Measurements from ENCODE around the gene GTF2IRD1. TPM values are rescaled to one million over a fixed set of nuclear protein-coding genes. Genes with fewer than 3 reads are reported as not detected.

Gene GTF2IRD1
- total RNA-seq, 1 donor from 2014 or later = 16.3 TPM

DNA sequence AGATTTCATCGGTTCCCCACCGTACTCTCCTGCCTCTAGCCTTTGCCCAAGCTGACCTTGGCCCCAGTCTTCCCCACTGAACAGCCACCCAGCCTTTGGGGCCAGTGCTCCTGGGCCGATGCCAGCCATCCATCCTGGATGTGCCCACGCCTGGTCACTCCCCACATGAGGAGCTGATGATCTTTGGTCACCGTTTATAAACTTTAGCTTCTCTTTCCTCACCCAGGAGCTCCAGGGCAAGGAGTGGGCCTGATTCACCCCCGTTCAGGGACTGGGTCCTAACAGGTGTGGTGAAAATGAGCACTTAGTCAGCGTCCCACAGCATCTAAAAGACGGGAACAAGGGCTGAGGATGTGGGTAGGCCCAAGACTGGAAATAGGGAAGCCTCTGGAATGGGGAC lies 22.9 kb downstream of the GTF2IRD1 start:
- TF ChIP-seq, protein P1, sequence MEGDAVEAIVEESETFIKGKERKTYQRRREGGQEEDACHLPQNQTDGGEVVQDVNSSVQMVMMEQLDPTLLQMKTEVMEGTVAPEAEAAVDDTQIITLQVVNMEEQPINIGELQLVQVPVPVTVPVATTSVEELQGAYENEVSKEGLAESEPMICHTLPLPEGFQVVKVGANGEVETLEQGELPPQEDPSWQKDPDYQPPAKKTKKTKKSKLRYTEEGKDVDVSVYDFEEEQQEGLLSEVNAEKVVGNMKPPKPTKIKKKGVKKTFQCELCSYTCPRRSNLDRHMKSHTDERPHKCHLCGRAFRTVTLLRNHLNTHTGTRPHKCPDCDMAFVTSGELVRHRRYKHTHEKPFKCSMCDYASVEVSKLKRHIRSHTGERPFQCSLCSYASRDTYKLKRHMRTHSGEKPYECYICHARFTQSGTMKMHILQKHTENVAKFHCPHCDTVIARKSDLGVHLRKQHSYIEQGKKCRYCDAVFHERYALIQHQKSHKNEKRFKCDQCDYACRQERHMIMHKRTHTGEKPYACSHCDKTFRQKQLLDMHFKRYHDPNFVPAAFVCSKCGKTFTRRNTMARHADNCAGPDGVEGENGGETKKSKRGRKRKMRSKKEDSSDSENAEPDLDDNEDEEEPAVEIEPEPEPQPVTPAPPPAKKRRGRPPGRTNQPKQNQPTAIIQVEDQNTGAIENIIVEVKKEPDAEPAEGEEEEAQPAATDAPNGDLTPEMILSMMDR (IDR thresholded peaks at IDR 0.05) = no peak
- peak overlapping the region; percentile 97 for H3K27ac ChIP-seq
- intact Hi-C loops (cut with DNase I) = no loop called here
- H3K9me3 ChIP-seq = no peaks in the 10 kb centered on the region
- no peak for ATAC-seq
- no peaks in the 10 kb centered on the region for H3K27me3 ChIP-seq (ENCODE audit: low read depth)
- DNase-seq = no peak
- H3K4me1 ChIP-seq = peaks cover 54% of the 10 kb centered on the region
- no peaks in the 10 kb centered on the region for H3K36me3 ChIP-seq
- no peak overlapping the region for H3K4me3 ChIP-seq

DNA sequence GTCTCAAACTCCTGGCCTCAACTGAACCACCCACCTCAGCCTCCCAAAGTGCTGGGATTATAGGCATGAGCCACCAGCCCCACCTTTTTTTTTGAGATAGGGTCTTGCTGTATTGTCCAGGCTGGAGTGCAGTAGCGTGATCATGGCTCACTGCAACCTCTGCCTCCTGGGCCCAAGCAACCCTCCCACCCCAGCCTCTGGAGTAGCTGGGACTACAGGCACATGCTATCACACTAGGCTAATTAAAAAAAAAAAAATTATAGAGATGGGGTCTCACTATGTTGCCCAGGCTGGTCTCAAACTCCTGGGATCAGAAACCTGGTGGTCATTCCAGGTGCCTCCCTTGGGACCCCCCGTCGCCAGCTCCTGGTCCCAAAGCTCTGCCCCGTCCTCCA lies 25.0 kb downstream of the GTF2IRD1 start:
- H3K27ac ChIP-seq = peak overlapping the region; percentile 97
- H3K27me3 ChIP-seq (ENCODE audit: low read depth) = no peaks in the 10 kb centered on the region
- H3K4me3 ChIP-seq = no peak overlapping the region
- no peaks in the 10 kb centered on the region for H3K36me3 ChIP-seq
- TF ChIP-seq, protein P1 (IDR thresholded peaks at IDR 0.05) = no peak
- ATAC-seq (no peak), DNase-seq (no peak)
- intact Hi-C loops (cut with DNase I) = no loop called here
- peaks cover 72% of the 10 kb centered on the region for H3K4me1 ChIP-seq
- H3K9me3 ChIP-seq = no peaks in the 10 kb centered on the region

DNA sequence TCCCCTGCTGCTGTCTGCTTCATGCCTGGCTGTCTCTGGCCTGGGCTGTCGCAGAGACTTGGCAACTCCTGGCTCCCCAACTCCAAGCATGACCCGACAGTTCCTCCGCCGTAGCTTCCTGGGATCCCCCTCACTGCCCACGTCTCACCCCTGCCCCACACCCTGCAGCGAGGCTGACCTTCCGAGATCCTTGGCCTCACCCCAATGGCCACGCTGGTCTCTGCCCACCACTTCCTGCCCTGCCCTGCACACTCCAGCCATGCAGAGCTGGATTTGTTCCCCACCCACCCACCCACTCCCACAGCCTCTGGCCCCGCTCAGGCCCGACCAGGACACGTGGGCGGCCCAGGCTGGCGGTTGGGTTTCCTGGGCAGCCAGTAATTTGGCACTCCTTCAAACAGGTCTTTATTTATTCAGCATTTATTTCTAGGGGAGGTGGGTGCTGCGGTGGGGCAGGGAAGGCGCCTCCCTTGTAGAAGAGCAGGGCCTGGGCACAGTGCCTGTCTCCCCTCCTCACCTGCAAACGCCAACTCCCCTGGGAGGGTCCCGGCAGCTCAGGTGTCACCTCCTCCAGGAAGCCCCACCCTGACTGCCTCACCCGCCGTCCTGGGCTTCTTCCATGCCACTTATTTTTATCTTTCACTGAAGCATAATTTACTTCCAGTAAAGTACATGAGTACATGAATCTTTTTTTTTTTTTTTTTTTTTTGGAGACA lies 25.5 kb downstream of the GTF2IRD1 start:
- Histone ChIP-seq H3K9me3 (no peaks in the 10 kb centered on the region), H3K4me1 (peaks cover 77% of the 10 kb centered on the region), H3K27me3 (ENCODE audit: low read depth) (no peaks in the 10 kb centered on the region), H3K36me3 (no peaks in the 10 kb centered on the region), H3K4me3 (peak overlapping the region; percentile 8), H3K27ac (peak overlapping the region; percentile 97)
- peak; percentile 83 for DNase-seq
- intact Hi-C loops (cut with DNase I) = no loop called here
- TF ChIP-seq, protein P1 (IDR thresholded peaks at IDR 0.05) = no peak
- ATAC-seq = peak; percentile 36 to 45

DNA sequence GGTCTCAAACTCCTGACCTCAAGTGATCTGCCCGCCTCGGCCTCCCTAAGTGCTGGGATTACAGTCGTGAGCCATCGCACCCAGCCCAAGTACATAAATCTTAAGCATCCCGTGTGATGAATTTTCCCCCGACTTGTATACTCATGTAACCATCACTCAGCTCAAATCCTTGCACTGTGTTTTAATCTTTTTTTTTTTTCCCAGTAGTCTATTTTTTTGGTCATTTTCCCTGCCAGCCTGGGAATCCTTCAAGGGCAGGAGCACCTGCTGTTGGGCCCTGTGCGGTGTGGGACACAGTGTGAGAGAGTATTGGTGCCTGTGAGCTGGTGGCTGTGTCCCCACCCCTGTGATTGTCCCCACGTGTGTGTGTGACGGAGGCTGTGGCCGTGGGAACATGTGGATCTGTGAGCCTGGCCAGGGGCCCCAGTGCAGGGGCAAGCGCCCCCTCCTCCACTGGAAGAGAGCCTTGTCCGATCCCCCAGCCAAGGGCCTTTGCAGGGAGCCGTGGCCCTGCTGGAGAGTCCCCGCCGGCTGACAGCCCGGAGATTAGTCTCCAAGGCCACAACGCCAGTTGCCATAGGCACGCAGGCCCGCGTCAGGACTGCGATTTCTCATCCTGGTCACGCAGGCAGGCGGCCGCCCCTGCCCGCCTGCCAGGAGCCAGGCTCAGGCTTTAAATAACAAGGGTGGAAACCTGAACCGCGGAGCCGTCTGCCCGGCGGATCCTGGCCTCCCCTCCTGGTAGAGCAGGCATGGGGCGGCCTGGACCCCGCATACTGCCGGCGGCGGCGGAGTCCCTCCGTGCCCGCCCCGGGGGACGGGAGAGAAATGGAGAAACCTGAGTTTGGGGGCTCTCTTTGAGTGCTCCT lies 26.5 kb downstream of the GTF2IRD1 start:
- Histone ChIP-seq H3K9me3 (no peaks in the 10 kb centered on the region), H3K4me1 (peaks cover 77% of the 10 kb centered on the region), H3K27me3 (ENCODE audit: low read depth) (no peaks in the 10 kb centered on the region), H3K36me3 (no peaks in the 10 kb centered on the region), H3K4me3 (peak overlapping the region; percentile 57), H3K27ac (peak overlapping the region; percentile 97)
- intact Hi-C loops (cut with DNase I) = no loop called here
- DNase-seq (peak; percentile 87), ATAC-seq (peak; percentile 33 to 55)
- TF ChIP-seq, protein P1 (IDR thresholded peaks at IDR 0.05) = no peak

DNA sequence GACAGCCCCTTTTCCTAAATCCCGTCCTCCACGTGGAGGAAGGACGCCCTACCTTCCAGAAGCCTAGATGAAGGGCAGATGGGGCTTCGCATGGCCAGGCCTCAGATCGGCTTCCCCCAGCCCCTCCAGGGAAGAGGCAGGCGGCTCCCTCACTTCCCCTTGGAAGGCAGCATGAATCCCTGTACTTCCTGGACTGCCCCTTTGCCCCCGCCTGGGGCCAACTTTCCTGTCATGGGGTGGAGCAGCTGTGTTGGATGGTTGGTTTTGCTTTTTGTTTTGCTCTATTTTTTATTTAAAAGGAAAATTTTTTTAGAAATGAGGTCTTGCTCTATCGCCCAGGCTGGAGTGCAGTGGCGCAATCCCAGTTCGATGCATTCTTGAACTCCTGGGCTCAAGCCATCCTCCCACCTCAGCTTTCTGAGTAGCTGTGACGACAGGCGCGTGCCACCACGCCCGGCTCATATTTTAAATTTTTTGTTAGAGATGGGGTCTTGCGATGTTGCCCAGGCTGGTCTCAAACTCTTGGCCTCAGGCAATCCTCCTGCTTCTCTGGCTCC lies 27.2 kb downstream of the GTF2IRD1 start:
- peak overlapping the region; percentile 57 for H3K4me3 ChIP-seq
- ATAC-seq (peak; percentile 15 to 47), DNase-seq (peak; percentile 87)
- H3K36me3 ChIP-seq = no peaks in the 10 kb centered on the region
- H3K4me1 ChIP-seq = peaks cover 74% of the 10 kb centered on the region
- intact Hi-C loops (cut with DNase I) = no loop called here
- no peaks in the 10 kb centered on the region for H3K27me3 ChIP-seq (ENCODE audit: low read depth)
- H3K9me3 ChIP-seq = no peaks in the 10 kb centered on the region
- peak overlapping the region; percentile 97 for H3K27ac ChIP-seq
- TF ChIP-seq, protein P1 (IDR thresholded peaks at IDR 0.05) = no peak

Data from lower lobe of right lung (tissue), 2 donors.